Endothelial cell of umbilical vein (primary cell): ENCODE results near the gene ACTR3C. TPM values are rescaled to one million over a fixed set of nuclear protein-coding genes. Genes with fewer than 3 reads are reported as not detected.
"Not testable (repeated sequence)": the region's sequence is repeated elsewhere in the genome, so short reads cannot be mapped to it uniquely, and the experiment has no call there.

Experiments used
- BruUV-seq: library from RNA; stranded (reverse); fragments of 400-500 nt; replicated peaks from 2 replicates; lab custom pipeline; 2021; lab: Mats Ljungman, UMichigan
- CTCF ChIA-PET: fragments of 300-600, 350-600 bp; sonication (Branson Sonifier 250); formaldehyde crosslinking; loops from one replicate; lab custom pipeline; 2021; ENCODE audit warnings: antibody characterized with exemption, inconsistent platforms; lab: Charles Lee
- POLR2A ChIA-PET: fragments of 300-600, 350-600 bp; sonication (Branson Sonifier 250); formaldehyde crosslinking; loops from one replicate; lab custom pipeline; 2021; ENCODE audit warnings: antibody characterized with exemption, inconsistent platforms; lab: Charles Lee
- DNase-seq: peaks from one replicate; pipeline ENCODE4 v3.0.0-alpha.2; 2011; ENCODE audit warnings: low read depth, low spot score
- FAIRE-seq: peaks from 2 replicates; lab custom pipeline; 2011; peaks lifted over from hg19 to GRCh38; lab: Jason Lieb, UNC
- H2AFZ ChIP-seq: 2 replicates; pipeline ENCODE4 v1.6.0; 2012; ENCODE audit warnings: low read depth, low read length, control low read depth, inconsistent platforms
- H3K27ac ChIP-seq: 2 replicates; pipeline ENCODE4 v1.5.1; 2011; ENCODE audit warnings: low read depth, mild to moderate bottlenecking, control low read depth, low read length, moderate library complexity; ENCODE audit not compliant: insufficient read depth
- H3K27me3 ChIP-seq, 2 experiments: 2 replicates each; pipeline versions ENCODE4 v1.6.0 to v1.6.1; 2011; ENCODE audit warnings: low read length in 2 of 2, mixed read lengths in 1 of 2; ENCODE audit not compliant: control insufficient read depth in 2 of 2, insufficient read depth in 2 of 2
- H3K36me3 ChIP-seq, 2 experiments: 2 replicates in 1 of 2; 3 replicates in 1 of 2; pipeline ENCODE4 v1.5.1; 2011; ENCODE audit warnings: low read length in 2 of 2, mild to moderate bottlenecking in 1 of 2, moderate library complexity in 1 of 2; ENCODE audit not compliant: control insufficient read depth in 2 of 2, insufficient read depth in 2 of 2; ENCODE audit errors: extremely low read depth in 1 of 2
- H3K4me1 ChIP-seq: 3 replicates; pipeline ENCODE4 v1.5.1; 2011; ENCODE audit warnings: mild to moderate bottlenecking, low read length; ENCODE audit not compliant: control insufficient read depth, insufficient read depth; ENCODE audit errors: extremely low read depth
- H3K4me2 ChIP-seq: 2 replicates; pipeline ENCODE4 v1.6.1; 2011; ENCODE audit warnings: low read length, control low read depth, mixed read lengths; ENCODE audit not compliant: insufficient read depth
- H3K4me3 ChIP-seq, 3 experiments: fragments of 200-600 bp in 1 of 3; sonication (generic), shearing (Covaris generic) in 1 of 3; replicated peaks in 1 of 3; 2 replicates each; pipeline ENCODE4 v1.5.1; 2011 to 2016; ENCODE audit warnings: control low read depth in 3 of 3, low read length in 3 of 3, mild to moderate bottlenecking in 2 of 3, inconsistent platforms in 1 of 3, low read depth in 1 of 3, moderate library complexity in 1 of 3; ENCODE audit not compliant: insufficient read depth in 1 of 3
- H3K79me2 ChIP-seq: 2 replicates; pipeline ENCODE4 v1.6.0; 2012; ENCODE audit warnings: low read length, inconsistent platforms; ENCODE audit not compliant: control insufficient read depth, insufficient read depth
- H3K9ac ChIP-seq: replicated peaks from 2 replicates; pipeline ENCODE3; 2011; ENCODE audit warnings: low read length, control low read depth; ENCODE audit not compliant: insufficient read depth; ENCODE audit errors: extremely low read depth
- H3K9me1 ChIP-seq: replicated peaks from 3 replicates; pipeline ENCODE4 v1.6.0; 2011; ENCODE audit warnings: mild to moderate bottlenecking, low read length; ENCODE audit not compliant: control insufficient read depth, insufficient read depth; ENCODE audit errors: extremely low read depth
- H3K9me3 ChIP-seq: replicated peaks from 2 replicates; pipeline ENCODE4 v1.5.1; 2012; ENCODE audit warnings: low read length, inconsistent platforms; ENCODE audit not compliant: control insufficient read depth, insufficient read depth
- H4K20me1 ChIP-seq: replicated peaks from 2 replicates; pipeline ENCODE3; 2011; ENCODE audit warnings: mild to moderate bottlenecking, low read length; ENCODE audit not compliant: control insufficient read depth, insufficient read depth; ENCODE audit errors: extremely low read depth
- dilution Hi-C: fragments of 300-500 bp; cut with MboI; formaldehyde crosslinking; loops from one replicate; pipeline ENCODE4 v1.15.0; 2019; ENCODE audit warnings: low sequenced_read_pairs; ENCODE audit not compliant: extremely low pct_ligation_motif_present
- intact Hi-C: fragments of 100-400 bp; cut with micrococcal nuclease; formaldehyde crosslinking; loops from one replicate; pipeline ENCODE4 v1.10.0; 2022
- polyA plus RNA-seq, 4 experiments: library from polyadenylated mRNA; depleted of rRNA in 3 of 4; stranded (reverse) in 3 of 4; unstranded in 1 of 4; fragments of >200 nt; gene quantifications; 2 replicates each; pipeline versions ENCODE4 v1.2.1 to v1.2.3, GENCODE V29; 2011 to 2012; ENCODE audit warnings: missing spikeins in 1 of 4
- total RNA-seq: library from RNA; stranded (reverse); gene quantifications from 2 replicates; pipeline ENCODE4 v1.2.3, GENCODE V29; 2021

Gene ACTR3C
- total and polyA plus RNA-seq, 2 donors (not counting 3 experiments of a cell fraction or from before 2014, with no cell fraction given): 0.33 TPM; not detected in 1

- H2AFZ ChIP-seq, POLR2A ChIA-PET, dilution Hi-C loops, H3K9ac ChIP-seq, H3K27ac ChIP-seq, H3K9me1 ChIP-seq, CTCF ChIA-PET, H3K27me3 ChIP-seq, DNase-seq, H3K4me1 ChIP-seq, H3K9me3 ChIP-seq, H3K36me3 ChIP-seq, H3K4me3 ChIP-seq, FAIRE-seq, H4K20me1 ChIP-seq, BruUV-seq, H3K4me2 ChIP-seq, H3K79me2 ChIP-seq: not testable (repeated sequence)
- intact Hi-C loops: loop anchor here (10.0 kb wide), 1 partner anchor 473 kb away; no protein-coding TSS in a partner anchor
Measured at GRCh38 chr7:150281681-150282403, 41.5 kb downstream of the ACTR3C start.

DNA sequence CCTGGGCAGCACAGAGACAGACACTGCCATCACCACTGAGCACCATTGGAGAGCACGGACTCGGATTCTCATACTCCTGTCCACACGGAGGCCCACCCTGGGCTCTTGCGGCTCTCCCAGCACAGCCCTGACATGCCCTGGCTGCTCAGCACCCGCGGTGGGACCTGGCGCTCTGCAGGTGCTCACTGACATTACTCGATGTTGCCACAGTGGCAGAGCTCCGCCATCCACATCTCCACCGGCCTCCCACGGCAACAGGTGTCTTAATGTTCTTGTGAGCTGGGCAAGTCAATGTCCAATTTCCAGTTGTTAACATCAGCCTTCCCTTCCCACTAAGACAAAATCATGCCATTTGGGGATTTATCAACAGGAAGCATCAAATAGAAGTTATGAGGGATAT, 45.0 kb downstream of the ACTR3C start:
- H3K79me2 ChIP-seq, H3K27ac ChIP-seq, BruUV-seq, H3K9me3 ChIP-seq, H3K4me2 ChIP-seq, POLR2A ChIA-PET, H3K4me3 ChIP-seq, H4K20me1 ChIP-seq, H3K9ac ChIP-seq, H3K4me1 ChIP-seq, H2AFZ ChIP-seq, H3K36me3 ChIP-seq, H3K27me3 ChIP-seq, H3K9me1 ChIP-seq, CTCF ChIA-PET, DNase-seq, dilution Hi-C loops: not testable (repeated sequence)
- peak; percentile 44 for FAIRE-seq
- intact Hi-C loops: loop anchor here (5.0 kb wide), 1 partner anchor 471 kb away; no protein-coding TSS in a partner anchor
